SK-N-MC (cell line): ENCODE measurements around the gene BSN.

Experiments
- EZH2 ChIP-seq: fragments of 200-600 bp; sonication (generic); IDR thresholded peaks from one replicate; pipeline ENCODE4 v1.6.1; 2017; ENCODE audit warnings: antibody characterized with exemption
- FOXP2 ChIP-seq: optimal IDR thresholded peaks from 2 replicates; pipeline ENCODE3; 2011; ENCODE audit warnings: mild to moderate bottlenecking, moderate library complexity; ENCODE audit not compliant: insufficient read depth; ENCODE audit errors: extremely low read length, control extremely low read depth
- POLR2AphosphoS5 ChIP-seq: IDR thresholded peaks from 2 replicates; pipeline ENCODE4 v1.6.1; 2012; ENCODE audit warnings: mild to moderate bottlenecking, low read depth, low read length, borderline replicate concordance

- TF ChIP-seq EZH2 (no peak), POLR2AphosphoS5 (no peak), FOXP2 (no peak)
These were observed 47.2 kb downstream of the BSN start for GRCh38 chr3:49601358-49602048.
